ENCODE results near the gene EIF4G2. TPM values are rescaled to one million over a fixed set of nuclear protein-coding genes. Genes with fewer than 3 reads are reported as not detected.
A peak's percentile ranks its signal among the peaks of the same experiment; 100 is the strongest.

The EIF4G2 gene
- total and polyA plus RNA-seq, 2 of the 8 experiments (the other 6 are each of a cell fraction or from before 2014, with no cell fraction given): 438 to 964 TPM

- Histone ChIP-seq H4K91ac (replicated peaks; ENCODE audit: insufficient read length, low read length) (no peak overlapping the region), H3K9me3 (ENCODE audit: insufficient read depth in 2 of 2, low read depth in 1 of 2, low read length in 1 of 2) (no peaks in the 10 kb centered on the region), H2BK20ac (ENCODE audit: low read length) (no peak overlapping the region), H3K56ac (replicated peaks; ENCODE audit: insufficient read length, low read depth, low read length) (no peak overlapping the region), H2BK5ac (ENCODE audit: low read depth, low read length) (no peak overlapping the region), H2BK12ac (ENCODE audit: low read depth, low read length) (no peak overlapping the region), H3K23ac (ENCODE audit: insufficient read length) (no peak overlapping the region), H3K18ac (ENCODE audit: extremely low read depth, low read length) (no peak overlapping the region), H3K9ac (replicated peaks in 1 of 4; ENCODE audit: extremely low read depth in 1 of 4, low read depth in 3 of 4, low read length in 3 of 4) (no peak overlapping the region), H3K23me2 (ENCODE audit: low read depth, low read length) (no peaks in the 10 kb centered on the region), H2AK5ac (ENCODE audit: low read depth, low read length) (no peak overlapping the region), H2BK120ac (replicated peaks; ENCODE audit: low read depth, low read length) (no peak overlapping the region), H3K79me1 (ENCODE audit: low read depth, low read length) (no peaks in the 10 kb centered on the region), H2BK15ac (ENCODE audit: low read length) (no peak overlapping the region), H3K27me3 (replicated peaks in 1 of 4; ENCODE audit: control insufficient read depth in 3 of 4, extremely low read depth in 1 of 4, insufficient read depth in 3 of 4, low read length in 3 of 4) (no peaks in the 10 kb centered on the region), H3K4me2 (ENCODE audit: insufficient read depth in 1 of 2, low read depth in 2 of 2, low read length in 2 of 2) (no peak overlapping the region), H4K20me1 (replicated peaks in 1 of 2; ENCODE audit: control insufficient read depth in 1 of 2, insufficient read depth in 2 of 2, low read length in 2 of 2) (peaks cover 0 to 2% of the 10 kb centered on the region in 2 experiments), H4K8ac (ENCODE audit: extremely low read depth, insufficient read depth, low read length) (no peak overlapping the region), H2AFZ (ENCODE audit: low read length) (no peak overlapping the region), H3K36me3 (ENCODE audit: control insufficient read depth in 2 of 4, insufficient read depth in 4 of 4, low read length in 3 of 4) (peaks cover 15 to 40% (median 25%) of the 10 kb centered on the region in 4 experiments), H3K14ac (ENCODE audit: insufficient read length) (no peak overlapping the region), H3K79me2 (ENCODE audit: control insufficient read depth in 1 of 2, insufficient read depth in 2 of 2, low read length in 2 of 2) (no peaks in the 10 kb centered on the region), H3K4ac (replicated peaks; ENCODE audit: insufficient read length, low read depth, low read length) (no peak overlapping the region), H3K4me3 (ENCODE audit: extremely low read depth in 1 of 4, insufficient read depth in 2 of 4, low read depth in 3 of 4, low read length in 4 of 4) (no peak overlapping the region), H3K4me1 (replicated peaks in 1 of 4; ENCODE audit: control insufficient read depth in 3 of 4, insufficient read depth in 4 of 4, low read length in 3 of 4) (no peaks in the 10 kb centered on the region), H3K27ac (ENCODE audit: low read depth, low read length) (no peak overlapping the region), H4K5ac (ENCODE audit: insufficient read length, low read depth, low read length) (no peak overlapping the region)
- WGBS, 2 experiments (ENCODE audit: extremely low coverage in 1 of 2, insufficient coverage in 1 of 2, insufficient read length in 1 of 2, insufficient replicate concordance in 2 of 2, low coverage in 1 of 2, low lambda C conversion rate in 2 of 2, missing lambda C conversion rate in 1 of 2): 92% methylated on average over 1 of the region's 1 CpG; no CpG with 5 or more reads in 1 of the 2 experiments
- no peak for DNase-seq (ENCODE audit: low read depth in 1 of 2, low spot score in 2 of 2)
- FAIRE-seq: no peak
- CTCF ChIA-PET (ENCODE audit: partially characterized antibody): interaction anchor here (1.0 kb wide), 1 partner anchor 13 kb away, joined by 5 read pairs; no protein-coding TSS in a partner anchor
- TF ChIP-seq, protein P1, sequence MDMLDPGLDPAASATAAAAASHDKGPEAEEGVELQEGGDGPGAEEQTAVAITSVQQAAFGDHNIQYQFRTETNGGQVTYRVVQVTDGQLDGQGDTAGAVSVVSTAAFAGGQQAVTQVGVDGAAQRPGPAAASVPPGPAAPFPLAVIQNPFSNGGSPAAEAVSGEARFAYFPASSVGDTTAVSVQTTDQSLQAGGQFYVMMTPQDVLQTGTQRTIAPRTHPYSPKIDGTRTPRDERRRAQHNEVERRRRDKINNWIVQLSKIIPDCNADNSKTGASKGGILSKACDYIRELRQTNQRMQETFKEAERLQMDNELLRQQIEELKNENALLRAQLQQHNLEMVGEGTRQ (IDR thresholded peaks at IDR 0.05; ENCODE audit: low read length): no peak
- TF ChIP-seq CHD1 (IDR thresholded peaks at IDR 0.05; ENCODE audit: low read depth, low read length): no peak
- TF ChIP-seq, protein P2, sequence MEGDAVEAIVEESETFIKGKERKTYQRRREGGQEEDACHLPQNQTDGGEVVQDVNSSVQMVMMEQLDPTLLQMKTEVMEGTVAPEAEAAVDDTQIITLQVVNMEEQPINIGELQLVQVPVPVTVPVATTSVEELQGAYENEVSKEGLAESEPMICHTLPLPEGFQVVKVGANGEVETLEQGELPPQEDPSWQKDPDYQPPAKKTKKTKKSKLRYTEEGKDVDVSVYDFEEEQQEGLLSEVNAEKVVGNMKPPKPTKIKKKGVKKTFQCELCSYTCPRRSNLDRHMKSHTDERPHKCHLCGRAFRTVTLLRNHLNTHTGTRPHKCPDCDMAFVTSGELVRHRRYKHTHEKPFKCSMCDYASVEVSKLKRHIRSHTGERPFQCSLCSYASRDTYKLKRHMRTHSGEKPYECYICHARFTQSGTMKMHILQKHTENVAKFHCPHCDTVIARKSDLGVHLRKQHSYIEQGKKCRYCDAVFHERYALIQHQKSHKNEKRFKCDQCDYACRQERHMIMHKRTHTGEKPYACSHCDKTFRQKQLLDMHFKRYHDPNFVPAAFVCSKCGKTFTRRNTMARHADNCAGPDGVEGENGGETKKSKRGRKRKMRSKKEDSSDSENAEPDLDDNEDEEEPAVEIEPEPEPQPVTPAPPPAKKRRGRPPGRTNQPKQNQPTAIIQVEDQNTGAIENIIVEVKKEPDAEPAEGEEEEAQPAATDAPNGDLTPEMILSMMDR (IDR thresholded peaks at IDR 0.05; ENCODE audit: control extremely low read depth in 1 of 3, insufficient read depth in 1 of 3, low read depth in 1 of 3, low read length in 3 of 3): peak in 1 of 3 experiments; percentile 17; a peak in 1 of 4 replicates
- TF ChIP-seq KDM5A (IDR thresholded peaks at IDR 0.05; ENCODE audit: low read length): no peak
- no peak for TF ChIP-seq MAFK (IDR thresholded peaks at IDR 0.05; ENCODE audit: low read depth, low read length)
- POLR2A ChIA-PET (ENCODE audit: partially characterized antibody): interaction anchor here (0.5 kb wide), 1 partner anchor 1936 kb away, joined by 3 read pairs; no protein-coding TSS in a partner anchor
Observed at GRCh38 chr11:10758957-10759356, 49.8 kb downstream of the EIF4G2 start.

Data from H1 (cell line).